IMR-90 (cell line): Measurements from ENCODE around the gene SAMD10. TPM values are rescaled to one million over a fixed set of nuclear protein-coding genes. Genes with fewer than 3 reads are reported as not detected.
A peak's percentile ranks its signal among the peaks of the same experiment; 100 is the strongest.

Experiments
- ATAC-seq: fragments of 200-7000 bp; cut with Tn5 transposase; 2 replicates; pipeline ENCODE4 v1.9.1; 2020; ENCODE audit warnings: low read depth, mild to moderate bottlenecking, moderate library complexity
- BruUV-seq: library from RNA; stranded (reverse); fragments of 400-500 nt; replicated peaks from 2 replicates; lab custom pipeline; 2021; lab: Mats Ljungman, UMichigan
- CTCF ChIA-PET: fragments of 300-600 bp; formaldehyde crosslinking; extraction: SDS; loops from one replicate; lab custom pipeline; 2021; ENCODE audit warnings: antibody characterized with exemption; lab: Yijun Ruan, JAX
- POLR2A ChIA-PET: fragments of 300-600 bp; sonication (Branson Sonifier 250); formaldehyde crosslinking; loops from one replicate; lab custom pipeline; 2022; ENCODE audit warnings: antibody characterized with exemption; ENCODE audit not compliant: unreplicated experiment; lab: Charles Lee
- DNase-seq: peaks from one replicate; pipeline ENCODE4 v3.0.0; 2013
- H2AFZ ChIP-seq: replicated peaks from 2 replicates; pipeline ENCODE3; 2013; ENCODE audit warnings: low read length, mild to moderate bottlenecking; ENCODE audit not compliant: poor library complexity
- H2AK5ac ChIP-seq: 2 replicates; pipeline ENCODE4 v1.6.1; 2013; ENCODE audit warnings: low read depth, low read length, inconsistent platforms
- H2AK9ac ChIP-seq: replicated peaks from 2 replicates; pipeline ENCODE3; 2013; ENCODE audit warnings: mild to moderate bottlenecking, low read depth, low read length, moderate library complexity; ENCODE audit not compliant: poor library complexity
- H2BK120ac ChIP-seq: 2 replicates; pipeline ENCODE4 v1.6.1; 2013; ENCODE audit warnings: low read depth, low read length, inconsistent platforms
- H2BK15ac ChIP-seq: 3 replicates; pipeline ENCODE4 v1.6.1; 2013; ENCODE audit warnings: low read depth, low read length, inconsistent platforms
- H2BK20ac ChIP-seq: 2 replicates; pipeline ENCODE4 v1.6.1; 2013; ENCODE audit warnings: low read depth, mild to moderate bottlenecking, inconsistent platforms, low read length, moderate library complexity
- H2BK5ac ChIP-seq: 2 replicates; pipeline ENCODE4 v1.6.1; 2013; ENCODE audit warnings: mild to moderate bottlenecking, low read depth, low read length, inconsistent platforms; ENCODE audit not compliant: poor library complexity, severe bottlenecking
- H3K14ac ChIP-seq: replicated peaks from 2 replicates; pipeline ENCODE4 v1.6.1; 2013; ENCODE audit warnings: low read depth, low read length, inconsistent platforms
- H3K18ac ChIP-seq: 2 replicates; pipeline ENCODE4 v1.6.1; 2013; ENCODE audit warnings: low read depth, low read length, control low read depth
- H3K23ac ChIP-seq: 2 replicates; pipeline ENCODE4 v1.6.1; 2013; ENCODE audit warnings: low read depth, low read length, inconsistent platforms
- H3K27ac ChIP-seq: 2 replicates; pipeline ENCODE4 v1.5.1; 2013; ENCODE audit warnings: mild to moderate bottlenecking, control low read depth, low read length; ENCODE audit not compliant: insufficient read depth
- H3K27me3 ChIP-seq: 2 replicates; pipeline ENCODE4 v1.6.1; 2013; ENCODE audit warnings: low read length; ENCODE audit not compliant: control insufficient read depth, insufficient read depth
- H3K36me3 ChIP-seq: 2 replicates; pipeline ENCODE4 v1.6.1; 2013; ENCODE audit warnings: low read length, mixed read lengths; ENCODE audit not compliant: control insufficient read depth, insufficient read depth
- H3K4ac ChIP-seq: 2 replicates; pipeline ENCODE4 v1.6.1; 2013; ENCODE audit warnings: low read depth, low read length, inconsistent platforms
- H3K4me1 ChIP-seq: 2 replicates; pipeline ENCODE4 v1.6.1; 2013; ENCODE audit warnings: low read length, mixed read lengths; ENCODE audit not compliant: control insufficient read depth, insufficient read depth
- H3K4me2 ChIP-seq: 2 replicates; pipeline ENCODE4 v1.6.1; 2013; ENCODE audit warnings: low read depth, mild to moderate bottlenecking, control low read depth, low read length, moderate library complexity
- H3K4me3 ChIP-seq: 2 replicates; pipeline ENCODE4 v1.5.1; 2013; ENCODE audit warnings: low read depth, mild to moderate bottlenecking, control low read depth, low read length, moderate library complexity; ENCODE audit not compliant: insufficient read depth
- H3K56ac ChIP-seq: 2 replicates; pipeline ENCODE4 v1.6.1; 2013; ENCODE audit warnings: low read length, inconsistent platforms; ENCODE audit not compliant: insufficient read depth; ENCODE audit errors: extremely low read depth
- H3K79me1 ChIP-seq, 2 experiments: 2 replicates each; pipeline ENCODE4 v1.6.1; 2013; ENCODE audit warnings: low read length in 2 of 2, inconsistent platforms in 1 of 2, low read depth in 1 of 2
- H3K9ac ChIP-seq: 2 replicates; pipeline ENCODE4 v1.6.1; 2013; ENCODE audit warnings: low read depth, low read length, control low read depth
- H3K9me1 ChIP-seq: 2 replicates; pipeline ENCODE4 v1.6.1; 2013; ENCODE audit warnings: low read length, inconsistent platforms; ENCODE audit not compliant: insufficient read depth
- H3K9me3 ChIP-seq: 2 replicates; pipeline ENCODE4 v1.6.1; 2013; ENCODE audit warnings: low read length; ENCODE audit not compliant: control insufficient read depth, insufficient read depth
- H4K20me1 ChIP-seq: 2 replicates; pipeline ENCODE4 v1.6.1; 2013; ENCODE audit warnings: low read length, inconsistent platforms; ENCODE audit not compliant: insufficient read depth
- H4K5ac ChIP-seq: 2 replicates; pipeline ENCODE4 v1.6.1; 2013; ENCODE audit warnings: mild to moderate bottlenecking, low read depth, low read length, control low read depth
- H4K8ac ChIP-seq, 2 experiments: 2 replicates each; pipeline ENCODE4 v1.6.1; 2013; ENCODE audit warnings: low read depth in 2 of 2, low read length in 2 of 2, control low read depth in 1 of 2, inconsistent platforms in 1 of 2
- H4K91ac ChIP-seq: 2 replicates; pipeline ENCODE4 v1.6.1; 2013; ENCODE audit warnings: low read depth, low read length, inconsistent platforms; ENCODE audit not compliant: insufficient read depth
- CHD1 ChIP-seq: IDR thresholded peaks from 2 replicates; pipeline ENCODE4 v1.6.1; 2012; ENCODE audit warnings: low read depth, low read length, improper control_type of control experiment
- FOS ChIP-seq: fragments of 150-350 bp; IDR thresholded peaks from 2 replicates; pipeline ENCODE4 v1.6.1; 2016; ENCODE audit warnings: low read depth, low read length
- POLR2A ChIP-seq: IDR thresholded peaks from 2 replicates; pipeline ENCODE4 v1.6.1; 2012; ENCODE audit warnings: mild to moderate bottlenecking, low read depth, low read length
- RAD21 ChIP-seq: IDR thresholded peaks from 2 replicates; pipeline ENCODE4 v1.6.1; 2012; ENCODE audit warnings: low read length, improper control_type of control experiment
- SMC3 ChIP-seq: fragments of 150-350 bp; IDR thresholded peaks from 2 replicates; pipeline ENCODE4 v1.6.1; 2016; ENCODE audit warnings: low read depth, mild to moderate bottlenecking, antibody characterized with exemption, low read length, moderate library complexity
- WGBS, 2 experiments: methylation state at CpG; one replicate each; pipeline versions ENCODE4 v1.1.5 to v1.1.7; 2013; ENCODE audit warnings: missing lambda C conversion rate in 2 of 2; ENCODE audit not compliant: insufficient read length in 1 of 2; ENCODE audit errors: extremely low coverage in 2 of 2; 5-methylcytosine and 5-hydroxymethylcytosine counted together
- dilution Hi-C: fragments of 300-500 bp; cut with HindIII; formaldehyde crosslinking; loops from one replicate; pipeline ENCODE4 v1.14.3; 2018; ENCODE audit warnings: low sequenced_read_pairs; ENCODE audit not compliant: unreplicated experiment
- in situ Hi-C: fragments of 300-500 bp; cut with MboI; formaldehyde crosslinking; loops from 3 replicates; pipeline ENCODE4 v1.14.3; 2019; ENCODE audit warnings: low sequenced_read_pairs, inconsistent platforms, mixed read lengths
- intact Hi-C: fragments of 100-400 bp; cut with micrococcal nuclease; formaldehyde crosslinking; loops from 2 replicates; pipeline ENCODE4 v1.10.0; 2022
- polyA plus RNA-seq, 3 experiments: library from polyadenylated mRNA; depleted of rRNA; stranded (reverse); fragments of >200 nt; gene quantifications; 2 replicates each; pipeline ENCODE4 v1.2.3, GENCODE V29; 2012; ENCODE audit warnings: low replicate concordance in 1 of 3
- total RNA-seq: library from RNA; depleted of rRNA; stranded (reverse); fragments of >200 nt; gene quantifications from 2 replicates; pipeline ENCODE4 v1.2.3, GENCODE V29; 2012
- TF ChIP-seq, protein P1 (sequence below): fragments of 150-350 bp; IDR thresholded peaks from 2 replicates; pipeline ENCODE4 v1.6.1; 2016; ENCODE audit warnings: low read depth, mild to moderate bottlenecking, low read length, moderate library complexity, borderline replicate concordance
- TF ChIP-seq, protein P2 (sequence below): fragments of 150-350 bp; IDR thresholded peaks from 2 replicates; pipeline ENCODE4 v1.6.1; 2017; ENCODE audit warnings: mild to moderate bottlenecking, antibody characterized with exemption, low read length, low read depth

SAMD10 gene
- total and polyA plus RNA-seq, 2 of the 4 experiments (the other 2 are of a cell fraction): 0.54 to 4.1 TPM

DNA sequence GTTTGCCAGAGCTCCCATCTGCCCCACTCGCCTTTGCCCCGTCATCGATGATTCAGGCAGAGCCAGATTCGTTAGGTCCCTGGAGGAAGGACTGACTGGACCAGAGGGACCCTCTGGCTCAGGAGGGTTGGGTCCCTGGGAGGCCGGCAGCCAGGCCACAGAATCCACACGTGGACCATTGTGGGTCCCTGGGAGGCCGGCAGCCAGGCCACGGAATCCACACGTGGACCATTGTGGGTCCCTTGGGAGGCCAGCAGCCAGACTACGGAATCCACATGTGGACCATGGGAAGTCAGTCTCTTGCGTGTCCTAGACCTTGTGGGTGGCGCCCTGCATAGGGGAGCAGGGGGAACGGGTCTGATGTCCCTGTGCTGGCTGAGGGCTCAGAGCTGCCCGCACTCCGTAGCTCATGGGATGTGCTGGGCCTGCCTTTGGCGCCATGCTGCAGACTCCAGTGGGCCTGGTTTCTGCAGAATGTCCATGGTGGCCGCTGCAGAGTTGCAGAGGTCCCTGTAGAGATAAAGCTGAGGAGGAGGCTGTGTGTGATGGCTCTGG lies 46.8 kb downstream of the SAMD10 start:
- Histone ChIP-seq H2AK5ac (no peak overlapping the region), H3K4me1 (no peaks in the 10 kb centered on the region), H2BK5ac (no peak overlapping the region), H3K23ac (no peak overlapping the region), H2BK15ac (no peak overlapping the region), H3K4me2 (no peak overlapping the region), H3K9me3 (no peaks in the 10 kb centered on the region), H3K18ac (no peak overlapping the region), H2AK9ac (no peak overlapping the region), H3K4ac (no peak overlapping the region), H4K5ac (no peak overlapping the region), H3K36me3 (peaks cover 68% of the 10 kb centered on the region), H3K9ac (no peak overlapping the region), H3K27ac (no peak overlapping the region), H3K79me1 (peaks cover 41 to 52% of the 10 kb centered on the region in 2 experiments), H4K20me1 (peaks cover 59% of the 10 kb centered on the region), H3K9me1 (peaks cover 12% of the 10 kb centered on the region; the same call in 1 of the 2 replicates), H3K14ac (no peak overlapping the region), H4K91ac (no peak overlapping the region), H3K56ac (no peak overlapping the region), H4K8ac (no peak overlapping the region), H3K4me3 (no peak overlapping the region), H3K27me3 (no peaks in the 10 kb centered on the region), H2BK20ac (no peak overlapping the region), H2AFZ (peak overlapping the region; percentile 33), H2BK120ac (no peak overlapping the region)
- ATAC-seq (no peak), DNase-seq (no peak)
- 100% methylated on average over 6 of the region's 17 CpGs; no CpG with 5 or more reads in 1 of the 2 experiments for WGBS, 2 experiments
- POLR2A ChIA-PET: no interaction called here
- in situ Hi-C loops: no loop called here
- CTCF ChIA-PET: no interaction called here
- TF ChIP-seq CHD1 (no peak), RAD21 (no peak), POLR2A (no peak), SMC3 (no peak), FOS (no peak)
- TF ChIP-seq, protein P1, sequence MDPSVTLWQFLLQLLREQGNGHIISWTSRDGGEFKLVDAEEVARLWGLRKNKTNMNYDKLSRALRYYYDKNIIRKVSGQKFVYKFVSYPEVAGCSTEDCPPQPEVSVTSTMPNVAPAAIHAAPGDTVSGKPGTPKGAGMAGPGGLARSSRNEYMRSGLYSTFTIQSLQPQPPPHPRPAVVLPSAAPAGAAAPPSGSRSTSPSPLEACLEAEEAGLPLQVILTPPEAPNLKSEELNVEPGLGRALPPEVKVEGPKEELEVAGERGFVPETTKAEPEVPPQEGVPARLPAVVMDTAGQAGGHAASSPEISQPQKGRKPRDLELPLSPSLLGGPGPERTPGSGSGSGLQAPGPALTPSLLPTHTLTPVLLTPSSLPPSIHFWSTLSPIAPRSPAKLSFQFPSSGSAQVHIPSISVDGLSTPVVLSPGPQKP: no peak
- TF ChIP-seq, protein P2, sequence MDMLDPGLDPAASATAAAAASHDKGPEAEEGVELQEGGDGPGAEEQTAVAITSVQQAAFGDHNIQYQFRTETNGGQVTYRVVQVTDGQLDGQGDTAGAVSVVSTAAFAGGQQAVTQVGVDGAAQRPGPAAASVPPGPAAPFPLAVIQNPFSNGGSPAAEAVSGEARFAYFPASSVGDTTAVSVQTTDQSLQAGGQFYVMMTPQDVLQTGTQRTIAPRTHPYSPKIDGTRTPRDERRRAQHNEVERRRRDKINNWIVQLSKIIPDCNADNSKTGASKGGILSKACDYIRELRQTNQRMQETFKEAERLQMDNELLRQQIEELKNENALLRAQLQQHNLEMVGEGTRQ: no peak
- intact Hi-C loops: no loop called here
- BruUV-seq: no TSS peak
- dilution Hi-C loops: no loop called here
